NCI-H748 (cell line): Measurements from ENCODE around the gene TYRO3.

ENCODE experiments used
- DNase-seq: peaks from one replicate; lab custom pipeline; 2025; ENCODE audit not compliant: unreplicated experiment; lab: John Stamatoyannopoulos, UW

TYRO3 gene

DNA sequence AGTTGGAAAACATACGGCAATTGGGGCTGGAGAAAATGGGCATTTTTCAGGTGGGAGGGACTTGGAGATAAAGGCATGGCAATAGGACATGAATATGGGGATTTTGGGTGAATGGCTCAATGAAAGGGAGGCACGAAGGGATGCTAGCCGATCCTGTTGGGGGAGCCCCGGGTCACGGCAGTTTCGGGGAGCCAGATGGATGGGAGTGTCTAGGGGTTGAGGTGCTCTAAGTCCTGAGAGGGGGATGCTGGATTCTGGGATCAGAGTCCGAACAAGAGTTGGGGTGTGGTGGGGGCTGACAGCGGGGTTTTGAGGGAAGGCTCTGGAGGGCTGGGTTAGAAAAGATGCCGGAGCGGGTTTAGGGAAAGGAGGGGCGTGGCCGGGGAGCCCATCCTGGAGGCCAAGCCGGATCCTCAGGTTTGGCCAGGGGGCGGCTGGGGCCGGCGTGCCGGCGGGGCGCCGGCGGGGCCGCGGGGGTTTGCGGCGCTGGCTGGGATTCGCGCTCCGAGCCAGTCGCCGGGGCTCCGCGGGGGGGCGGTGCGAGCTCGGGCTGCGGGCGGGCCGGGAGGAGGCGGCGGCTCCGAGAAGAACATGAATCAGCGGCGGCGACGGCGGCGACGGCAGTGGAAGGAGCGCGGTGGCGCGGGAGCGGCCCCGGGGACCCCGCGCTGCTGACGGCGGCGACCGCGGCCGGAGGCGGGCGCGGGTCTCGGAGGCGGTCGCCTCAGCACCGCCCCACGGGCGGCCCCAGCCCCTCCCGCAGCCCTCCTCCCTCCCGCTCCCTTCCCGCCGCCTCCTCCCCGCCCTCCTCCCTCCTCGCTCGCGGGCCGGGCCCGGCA is at the start of gene TYRO3:
TYRO3 (plus strand) TSS at position 813 of the 839 bp plus-strand sequence. CDS start 46 bp downstream, outside the sequence.
- DNase-seq, result peak; percentile 58

DNA sequence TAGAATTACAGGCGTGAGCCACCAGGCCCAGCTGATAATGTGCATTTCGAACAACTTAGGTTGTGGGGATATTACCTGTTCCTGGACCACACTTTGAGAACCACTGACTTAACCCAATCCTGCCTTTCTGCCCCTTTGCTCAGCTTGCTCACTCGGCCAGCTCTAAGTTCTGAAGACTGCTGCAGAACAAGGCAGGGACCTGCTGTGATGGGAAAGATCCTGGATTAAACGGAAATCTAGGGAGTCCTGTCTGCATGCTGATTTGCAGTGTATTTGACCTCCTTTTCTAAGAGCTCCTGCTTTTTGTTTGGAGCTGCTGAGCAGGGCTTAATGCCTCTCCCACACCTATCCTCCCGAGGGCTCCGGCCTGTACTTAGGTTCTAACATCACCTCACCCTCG is 48.3 kb upstream of the TYRO3 start:
- DNase-seq, result no peak

DNA sequence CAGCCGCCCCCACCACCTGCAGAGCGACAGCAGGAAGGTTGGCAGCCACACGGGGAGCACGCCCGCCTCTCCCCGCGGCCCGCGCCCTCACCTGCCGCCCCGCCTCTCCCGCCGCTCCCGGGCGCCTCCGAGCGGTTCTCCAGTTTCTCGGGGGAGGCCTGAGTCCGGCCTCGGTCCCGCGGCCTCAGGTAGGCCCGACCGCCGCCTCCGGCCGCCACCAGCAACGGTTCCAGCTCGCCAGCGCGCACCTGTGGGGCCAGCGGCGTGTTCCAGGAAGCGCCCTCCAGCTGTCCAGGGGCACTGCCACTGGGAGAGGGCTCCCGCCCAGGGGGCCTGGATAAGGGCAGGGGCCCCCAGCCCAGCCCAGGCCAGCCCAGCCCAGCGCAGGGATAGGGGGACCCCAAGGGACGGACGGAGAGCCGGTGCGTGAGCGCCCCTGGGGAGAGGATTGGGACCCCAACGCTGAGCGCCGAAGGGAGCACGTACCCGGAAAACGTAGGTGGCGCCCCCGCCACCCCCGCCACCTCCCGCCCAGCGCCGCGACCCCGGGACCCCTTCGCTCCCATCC is 47.6 kb upstream of the TYRO3 start:
- peak; percentile 20 for DNase-seq

DNA sequence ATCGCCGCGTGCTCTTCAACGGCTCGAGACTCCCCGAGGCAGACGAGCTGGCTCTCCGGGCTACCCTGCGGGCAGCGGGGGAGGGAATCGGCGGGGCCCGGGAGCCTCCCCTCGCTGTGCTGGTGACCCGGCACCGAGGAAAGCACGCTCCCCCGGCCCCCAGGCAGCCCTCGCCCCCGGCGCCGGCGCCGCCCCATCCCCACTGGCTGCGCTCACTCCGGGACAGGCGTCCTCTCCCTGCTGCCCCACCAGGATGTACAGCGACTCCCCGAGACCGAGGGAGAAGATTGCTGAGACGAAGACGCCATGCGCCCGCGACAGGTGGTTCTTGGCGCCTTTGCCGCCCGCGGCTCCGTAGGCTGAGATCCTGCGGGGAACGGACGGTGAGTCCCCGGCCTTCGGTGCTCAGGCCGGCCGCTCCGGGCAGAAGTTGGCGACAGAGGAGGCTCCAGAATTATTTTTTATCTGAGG is 47.1 kb upstream of the TYRO3 start:
- peak; percentile 18 for DNase-seq

DNA sequence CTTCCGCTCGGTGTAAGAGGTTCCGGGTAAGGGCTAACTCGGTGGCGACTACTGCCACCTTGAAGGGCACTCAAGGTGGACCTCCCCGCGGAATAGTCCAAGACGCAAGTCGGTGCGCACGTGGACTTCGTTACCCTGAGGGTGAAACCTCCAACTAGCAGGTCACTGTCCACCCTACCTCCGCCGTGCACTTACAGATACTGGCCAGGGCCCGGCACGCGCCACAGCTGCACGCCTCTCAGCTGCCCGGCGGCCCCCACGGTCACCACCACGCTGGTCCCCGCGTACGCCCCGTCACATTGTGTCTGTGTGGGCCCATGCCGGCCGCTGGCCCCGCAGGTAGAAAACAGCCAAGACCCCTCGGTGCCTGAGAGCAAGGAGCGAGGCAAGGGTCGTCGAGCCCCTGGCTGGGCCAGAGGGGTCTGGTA is 46.5 kb upstream of the TYRO3 start:
- DNase-seq, result peak; percentile 8

DNA sequence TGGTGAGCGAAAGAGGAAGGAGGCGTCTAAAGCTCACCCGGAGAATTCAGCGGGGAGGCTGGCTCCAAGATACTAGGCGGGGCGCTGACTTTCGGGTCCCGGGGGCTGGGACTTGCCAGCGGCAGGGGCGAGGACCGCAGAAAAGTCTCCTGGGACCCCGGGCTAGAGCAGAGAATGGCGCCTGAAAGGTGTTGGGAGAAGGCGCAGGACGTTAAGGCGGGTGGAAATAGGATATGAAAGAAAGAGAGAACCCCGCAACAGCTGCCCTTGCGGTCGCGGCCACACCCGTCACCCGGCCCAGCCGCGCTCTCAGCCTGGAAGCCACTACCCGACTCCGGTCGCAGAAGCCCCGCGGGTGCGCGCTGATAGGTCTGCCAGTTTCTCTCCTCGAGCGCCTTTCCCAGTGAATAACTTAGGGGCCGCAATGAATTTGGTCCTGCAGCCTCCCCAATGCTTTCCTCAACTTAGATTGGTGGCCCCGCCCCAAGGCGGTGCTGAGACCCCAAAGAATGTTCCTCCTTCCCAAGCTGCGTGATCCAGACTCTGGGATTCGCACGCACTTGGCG is 46.0 kb upstream of the TYRO3 start:
- DNase-seq, result peak; percentile 35

DNA sequence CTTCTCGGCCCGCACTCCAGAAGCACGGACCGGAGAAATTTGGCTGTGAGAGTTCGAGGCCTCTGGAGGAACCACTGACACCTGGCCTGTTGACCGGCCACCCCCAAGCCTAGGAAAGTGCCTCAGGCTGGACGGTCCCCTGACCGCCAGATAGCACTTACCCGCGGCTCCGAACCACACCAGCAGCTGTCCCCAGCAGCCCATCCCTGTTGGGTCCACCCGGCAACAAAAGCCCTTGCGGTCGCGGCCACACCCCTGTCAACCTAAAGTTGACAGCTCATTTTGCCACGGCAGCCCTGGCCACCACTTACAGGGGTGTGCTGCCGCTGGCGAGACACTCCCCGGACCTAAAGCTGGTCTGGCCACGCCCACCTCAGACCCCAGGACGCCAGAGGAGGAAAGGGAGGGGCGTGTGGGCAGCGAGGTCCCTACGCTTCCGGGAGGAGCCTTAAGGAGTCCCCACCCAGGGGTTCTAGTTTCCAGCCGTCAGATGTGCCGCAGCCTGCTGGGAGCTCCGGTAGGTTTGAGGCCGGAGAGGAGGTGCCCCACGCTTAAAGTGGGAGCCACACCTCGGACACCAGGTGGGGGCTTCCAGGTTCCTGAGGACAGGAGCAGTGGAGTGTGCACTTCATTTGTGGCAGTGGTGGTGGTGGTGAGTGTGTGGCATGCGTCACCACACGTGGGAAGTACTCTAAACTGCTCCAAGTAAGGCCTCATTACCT is 45.3 kb upstream of the TYRO3 start, which contains the start of gene LTK:
LTK (minus strand) TSS at position 322 of the 722 bp plus-strand sequence; CDS start at position 204, 118 bp downstream.
- peak; percentile 71 for DNase-seq

DNA sequence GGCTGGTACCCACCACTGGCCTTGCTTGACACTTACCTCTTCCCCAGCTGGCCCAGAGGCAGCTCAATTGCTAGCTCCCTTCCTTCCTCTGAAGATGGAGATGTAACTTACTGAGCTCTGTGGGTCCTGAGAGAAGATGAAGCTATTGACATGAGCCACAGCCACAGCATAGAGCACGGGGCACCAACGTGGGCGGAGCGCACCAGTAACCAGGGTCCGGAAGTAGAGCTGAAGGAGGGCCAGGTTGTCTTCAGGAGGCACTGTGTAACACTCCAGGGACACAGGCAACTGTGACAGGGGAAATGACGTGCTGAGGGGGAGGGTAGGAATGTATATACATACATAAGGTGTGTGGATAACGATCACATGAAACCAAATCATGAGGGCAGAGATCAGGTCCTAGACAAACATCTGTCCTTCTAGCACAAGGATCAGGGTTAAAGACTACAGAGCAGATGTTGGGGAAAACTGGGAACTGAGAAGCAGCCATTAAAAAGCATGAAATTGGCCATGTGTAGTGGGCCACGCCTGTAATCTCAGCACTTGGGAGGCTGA is 41.0 kb upstream of the TYRO3 start:
- DNase-seq, result no peak

DNA sequence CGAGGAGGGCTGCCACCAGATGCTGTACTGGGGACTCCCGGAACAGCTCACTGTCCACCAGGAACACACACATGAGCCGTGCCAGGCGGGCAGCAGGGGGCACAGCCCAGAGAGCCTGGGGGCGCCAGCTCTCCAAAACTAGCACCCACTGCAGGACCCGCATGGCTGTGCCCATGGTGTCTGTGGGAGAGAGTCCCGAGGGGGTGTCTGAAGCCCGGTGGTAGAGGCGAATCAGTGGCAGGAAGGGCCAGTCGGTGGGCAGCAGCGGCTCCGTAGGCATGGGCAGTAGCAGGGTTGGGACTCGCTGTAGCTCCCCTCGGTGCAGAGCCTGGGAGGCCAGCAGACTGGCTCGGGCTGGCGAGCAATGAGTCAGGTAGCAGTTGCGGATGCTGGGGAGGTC is 38.4 kb upstream of the TYRO3 start:
- no peak for DNase-seq

DNA sequence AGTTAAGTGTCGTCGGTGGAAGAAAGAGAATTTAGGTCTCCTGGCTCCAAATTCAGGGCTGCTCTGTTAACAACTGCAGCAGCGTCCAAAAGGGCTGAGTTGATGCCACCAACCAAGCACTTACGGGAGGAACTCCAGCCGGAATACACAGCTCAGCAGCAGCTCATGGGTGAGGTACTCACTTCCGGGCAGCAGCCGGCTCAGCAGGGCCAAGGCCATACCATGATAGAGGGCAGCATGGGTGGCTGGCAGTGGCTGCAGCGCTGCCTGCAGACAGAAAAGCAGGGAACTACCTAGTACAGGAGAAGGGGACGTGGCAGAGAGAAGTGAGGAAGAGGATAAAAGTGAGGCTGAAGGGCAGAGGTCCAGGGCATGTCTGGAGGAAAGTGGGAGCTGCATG is 37.4 kb upstream of the TYRO3 start:
- DNase-seq, result no peak

DNA sequence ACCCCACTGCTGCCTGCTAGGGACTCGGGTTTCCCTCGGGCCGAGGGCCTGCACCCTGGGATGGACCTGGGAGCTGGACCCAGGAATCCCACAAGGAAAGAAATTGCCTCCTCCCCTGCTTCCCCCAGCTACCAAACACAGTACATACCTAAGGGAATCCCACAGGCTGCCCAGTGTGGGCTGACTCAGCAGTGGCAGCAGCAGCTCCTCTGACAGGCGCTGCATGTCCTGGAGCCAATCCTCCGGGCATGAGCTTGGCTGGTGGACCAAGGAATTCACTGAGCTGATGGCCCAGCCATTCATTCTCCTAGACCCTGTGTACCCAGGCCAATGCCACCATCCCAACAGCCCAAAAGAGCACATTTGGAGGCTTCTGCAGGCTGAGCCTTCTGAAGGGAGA is 35.9 kb upstream of the TYRO3 start:
- DNase-seq, result no peak

DNA sequence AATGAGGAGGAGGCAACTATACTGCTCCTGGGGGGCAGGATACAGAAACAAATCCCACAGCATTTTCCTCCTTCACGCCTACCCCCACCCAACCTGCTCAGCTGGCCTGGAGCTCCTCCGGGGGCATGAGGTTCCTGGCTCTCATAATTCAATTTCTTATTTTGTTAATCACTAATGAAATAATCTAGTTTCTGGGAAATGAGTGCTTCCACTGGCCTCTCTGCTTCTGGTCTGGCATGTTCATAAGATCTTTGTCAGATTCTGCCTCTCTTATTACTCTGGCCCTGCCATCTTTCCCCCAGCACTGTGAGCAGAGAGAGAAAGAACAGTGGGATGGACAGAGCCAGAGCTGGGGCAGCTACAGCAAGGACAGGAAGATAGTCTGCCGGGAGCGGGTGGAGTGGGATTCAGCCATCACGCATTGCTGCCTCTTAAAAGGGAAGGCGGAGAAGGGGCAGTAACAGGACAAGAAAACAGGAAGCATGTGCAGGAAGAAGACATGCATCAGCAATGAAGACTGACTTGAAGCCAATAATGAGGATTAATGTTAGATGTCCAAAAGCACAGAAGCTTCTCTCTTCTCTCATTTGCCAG is 28.6 kb upstream of the TYRO3 start:
- DNase-seq, result no peak

DNA sequence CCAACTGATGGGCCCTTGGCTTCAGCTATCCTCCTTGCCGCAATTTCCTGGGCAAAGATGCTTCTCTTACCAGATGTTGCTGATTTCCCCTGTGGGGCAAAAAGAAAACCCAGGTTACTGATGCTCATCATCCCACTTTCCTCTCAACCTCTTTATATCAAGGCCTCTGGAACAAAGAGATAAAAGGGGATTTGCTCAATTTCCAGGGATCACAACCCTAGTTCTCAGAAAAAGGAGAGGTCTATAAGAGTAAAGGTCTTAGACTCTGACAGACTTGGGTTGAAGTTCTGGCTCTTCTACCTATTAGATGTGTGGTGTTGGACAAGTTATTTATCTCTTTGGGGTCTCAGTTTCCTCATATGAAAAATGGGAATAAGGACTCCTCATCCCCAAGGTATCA is 23.5 kb upstream of the TYRO3 start:
- no peak for DNase-seq

DNA sequence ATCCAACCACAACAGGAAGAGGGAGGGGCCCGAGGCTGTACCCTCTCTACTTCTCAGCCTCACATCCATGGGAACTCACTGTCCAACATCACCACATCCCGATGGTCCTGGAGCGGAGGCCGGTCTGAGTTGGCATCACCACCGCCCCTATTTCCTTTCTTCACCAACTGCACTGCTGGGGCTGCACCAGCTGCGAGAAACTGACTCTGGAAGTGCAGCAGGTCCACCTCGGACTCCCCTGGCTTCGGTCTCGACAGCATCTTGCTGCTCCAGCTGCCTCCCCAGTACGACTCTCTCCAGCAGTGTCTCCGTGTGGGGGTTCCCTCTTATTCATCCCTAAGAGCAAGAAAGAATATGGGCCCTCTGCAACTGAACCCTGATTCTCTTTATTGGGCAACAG is 22.1 kb upstream of the TYRO3 start:
- DNase-seq, result no peak

DNA sequence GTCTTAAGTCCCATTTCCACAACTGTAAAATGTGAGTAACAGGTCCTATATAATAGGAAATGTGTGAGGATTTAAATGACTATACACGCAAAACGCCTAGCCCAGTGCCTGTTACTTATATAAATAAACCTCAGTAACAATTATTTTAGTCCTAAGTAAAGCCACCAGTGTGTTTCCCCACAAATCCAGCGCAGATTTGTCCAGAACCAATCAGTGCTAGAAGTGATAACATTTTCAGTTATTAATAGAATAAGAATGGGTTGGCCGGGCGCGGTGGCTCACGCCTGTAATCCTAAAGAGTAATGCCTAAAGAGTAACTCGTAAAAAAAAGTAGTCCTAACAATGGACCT is 15.5 kb upstream of the TYRO3 start:
- no peak for DNase-seq

DNA sequence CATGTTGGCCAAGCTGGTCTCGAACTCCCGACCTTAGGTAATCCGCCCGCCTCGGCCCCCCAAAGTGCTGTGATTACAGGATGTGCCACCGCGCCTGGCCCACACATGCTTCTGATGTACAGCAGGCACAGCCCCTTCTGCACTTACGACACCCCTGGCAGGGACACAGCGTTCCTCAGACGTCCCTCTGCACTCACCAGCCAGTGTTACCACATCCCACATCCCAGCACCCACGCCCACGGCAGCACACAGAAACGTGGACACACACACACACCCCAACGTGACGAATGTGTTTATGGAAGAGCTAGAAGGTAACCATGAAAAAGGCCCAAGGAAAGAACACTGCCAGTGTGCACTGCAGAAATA is 14.4 kb upstream of the TYRO3 start:
- DNase-seq, result no peak

DNA sequence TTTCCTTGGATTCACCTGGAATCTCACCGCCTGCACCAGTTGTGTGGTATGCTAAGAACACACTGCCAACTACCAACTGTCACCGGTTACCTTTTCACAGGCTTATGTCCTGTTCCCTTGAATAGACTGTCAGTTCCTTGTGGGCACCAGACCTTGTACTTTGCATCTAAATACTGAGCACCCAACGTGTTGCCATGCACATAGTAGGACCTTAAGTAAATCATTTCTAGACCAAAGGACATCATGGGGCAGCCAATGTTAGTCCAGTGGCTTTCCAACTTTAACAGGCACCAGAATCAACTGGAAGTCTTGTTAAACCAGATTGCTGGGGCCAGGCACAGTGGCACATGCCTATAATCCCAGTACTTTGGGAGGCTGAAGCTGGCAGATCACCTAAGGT is 13.8 kb upstream of the TYRO3 start:
- no peak for DNase-seq

DNA sequence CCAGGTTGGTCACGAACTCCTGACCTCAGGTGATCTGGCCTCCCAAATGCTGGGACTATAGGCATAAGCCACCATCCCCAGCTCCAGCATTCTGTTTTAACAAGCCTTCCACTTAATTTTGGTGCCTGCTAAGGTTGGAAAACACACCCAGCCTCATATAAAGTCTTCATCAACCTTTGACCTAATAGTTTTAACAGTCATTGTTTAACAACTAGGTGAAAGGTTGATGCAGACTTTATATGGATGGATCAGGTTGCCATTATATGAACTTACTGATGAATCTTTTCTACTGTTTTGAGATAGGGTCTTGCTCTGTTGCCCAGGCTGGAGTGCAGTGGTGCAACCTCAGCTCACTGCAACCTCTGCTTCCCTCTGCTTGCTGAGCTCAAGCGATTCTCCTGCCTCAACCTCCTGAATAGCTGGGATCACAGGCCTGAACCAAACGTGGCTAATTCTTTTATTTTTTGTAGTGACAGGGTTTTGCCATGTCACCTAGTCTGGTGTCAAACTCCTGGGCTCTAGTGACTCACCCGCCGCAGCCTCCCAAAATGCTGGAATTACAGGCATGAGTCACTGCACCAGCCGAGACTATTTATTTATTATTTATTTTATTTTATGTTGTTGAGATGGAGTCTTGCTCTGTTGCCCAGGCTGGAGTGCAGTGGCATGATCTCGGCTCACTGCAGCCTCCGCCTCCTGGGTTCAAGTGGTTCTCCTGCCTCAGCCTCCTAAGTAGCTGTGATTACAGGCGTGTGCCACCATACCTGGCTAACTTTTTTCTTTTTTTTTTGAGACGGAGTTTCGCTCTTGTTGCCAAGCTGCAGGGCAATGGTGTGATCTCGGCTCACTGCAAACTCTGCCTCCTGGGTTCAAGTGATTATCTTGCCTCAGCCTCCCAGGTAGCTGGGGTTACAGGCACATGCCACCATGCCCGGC is 11.9 kb upstream of the TYRO3 start:
- no peak for DNase-seq

DNA sequence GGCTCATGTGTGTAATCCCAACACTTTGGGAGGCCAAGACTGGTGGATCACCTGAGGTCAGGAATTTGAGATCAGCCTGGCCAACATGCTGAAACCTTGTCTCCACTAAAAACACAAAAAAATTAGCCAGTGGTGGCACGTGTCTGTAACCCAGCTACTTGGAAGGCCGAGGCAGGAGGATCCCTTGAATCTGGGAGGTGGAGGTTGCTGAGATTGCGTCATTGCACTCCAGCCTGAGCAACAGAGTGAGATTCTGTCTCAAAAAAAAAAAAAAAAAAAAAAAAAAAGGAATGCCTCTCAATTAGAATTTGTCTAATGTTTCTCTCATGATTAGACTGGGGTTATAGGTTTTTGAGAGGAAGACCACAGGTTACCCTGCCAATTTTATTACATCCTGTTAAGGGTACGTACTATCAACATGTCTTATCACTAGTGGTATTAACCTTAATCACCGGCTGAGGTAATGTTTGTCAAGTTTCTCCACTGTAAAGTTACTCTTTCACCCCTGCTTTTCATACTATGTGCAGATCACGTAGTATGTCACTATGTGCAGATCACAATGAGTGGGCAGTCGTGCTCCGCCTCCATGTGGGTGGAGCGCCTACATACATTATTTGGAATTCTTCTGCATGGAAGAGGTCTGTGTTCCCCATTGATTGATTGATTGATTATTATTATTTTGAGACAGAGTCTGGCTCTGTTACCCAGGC is 8.8 kb upstream of the TYRO3 start:
- no peak for DNase-seq
